Measurements from ENCODE around the gene SUPT3H. TPM values are rescaled to one million over a fixed set of nuclear protein-coding genes. Genes with fewer than 3 reads are reported as not detected.

SUPT3H gene
- polyA plus RNA-seq, 3 donors = 2.4 to 3.5 (median 2.5) TPM

DNA sequence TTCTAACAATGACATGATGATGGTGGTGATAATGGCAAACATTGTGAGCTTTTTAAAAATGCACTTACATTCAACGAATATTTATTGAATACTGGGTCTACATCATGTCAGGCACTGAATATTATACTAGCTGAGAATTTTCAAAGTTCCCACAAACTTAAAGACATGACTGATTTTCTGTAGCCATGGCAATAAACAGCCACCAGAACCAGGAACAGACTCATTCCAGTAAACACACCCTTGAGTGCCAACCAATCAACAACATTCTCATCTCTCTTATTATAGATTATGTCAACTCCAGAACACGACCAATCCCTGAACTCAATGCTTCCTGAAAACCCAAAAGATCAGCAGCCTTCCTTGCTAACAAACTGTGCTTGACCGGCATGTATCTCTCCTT lies 262.0 kb downstream of the SUPT3H start:
- Histone ChIP-seq H3K9ac (ENCODE audit: insufficient read depth, low read length, poor library complexity, severe bottlenecking) (no peak overlapping the region), H3K4me3 (replicated peaks in 1 of 3; ENCODE audit: low read depth in 2 of 3, low read length in 3 of 3) (no peak overlapping the region), H3K4me1 (ENCODE audit: control insufficient read depth in 1 of 2, insufficient read depth in 2 of 2, low read length in 2 of 2) (no peaks in the 10 kb centered on the region), H3K36me3 (replicated peaks in 1 of 2; ENCODE audit: control insufficient read depth in 1 of 2, insufficient read depth in 2 of 2, low read length in 2 of 2) (no peaks in the 10 kb centered on the region), H4K20me1 (ENCODE audit: insufficient read depth, low read length) (no peaks in the 10 kb centered on the region), H3K27ac (ENCODE audit: low read depth in 1 of 2, low read length in 2 of 2) (no peak overlapping the region), H3K9me3 (replicated peaks in 1 of 2; ENCODE audit: control insufficient read depth in 1 of 2, insufficient read depth in 1 of 2, low read length in 2 of 2) (no peaks in the 10 kb centered on the region), H3K4me2 (replicated peaks; ENCODE audit: extremely low read depth, low read length, poor library complexity, severe bottlenecking) (no peak overlapping the region), H2AFZ (ENCODE audit: insufficient read depth, low read depth, low read length, poor library complexity, severe bottlenecking) (no peak overlapping the region), H3K79me2 (ENCODE audit: insufficient read depth, low read length) (no peaks in the 10 kb centered on the region), H3K27me3 (ENCODE audit: control insufficient read depth in 2 of 2, insufficient read depth in 2 of 2, low read length in 2 of 2) (no peaks in the 10 kb centered on the region)
- Mint-ChIP-seq H3K27ac (no peak overlapping the region), H3K27me3 (ENCODE audit: low read depth in 3 of 3) (no peaks in the 10 kb centered on the region), H3K4me3 (no peak overlapping the region), H3K9me3 (no peaks in the 10 kb centered on the region), H3K4me1 (peaks cover 12% of the 10 kb centered on the region), H3K36me3 (no peaks in the 10 kb centered on the region)
- no peak for DNase-seq
- TF ChIP-seq, protein P1, sequence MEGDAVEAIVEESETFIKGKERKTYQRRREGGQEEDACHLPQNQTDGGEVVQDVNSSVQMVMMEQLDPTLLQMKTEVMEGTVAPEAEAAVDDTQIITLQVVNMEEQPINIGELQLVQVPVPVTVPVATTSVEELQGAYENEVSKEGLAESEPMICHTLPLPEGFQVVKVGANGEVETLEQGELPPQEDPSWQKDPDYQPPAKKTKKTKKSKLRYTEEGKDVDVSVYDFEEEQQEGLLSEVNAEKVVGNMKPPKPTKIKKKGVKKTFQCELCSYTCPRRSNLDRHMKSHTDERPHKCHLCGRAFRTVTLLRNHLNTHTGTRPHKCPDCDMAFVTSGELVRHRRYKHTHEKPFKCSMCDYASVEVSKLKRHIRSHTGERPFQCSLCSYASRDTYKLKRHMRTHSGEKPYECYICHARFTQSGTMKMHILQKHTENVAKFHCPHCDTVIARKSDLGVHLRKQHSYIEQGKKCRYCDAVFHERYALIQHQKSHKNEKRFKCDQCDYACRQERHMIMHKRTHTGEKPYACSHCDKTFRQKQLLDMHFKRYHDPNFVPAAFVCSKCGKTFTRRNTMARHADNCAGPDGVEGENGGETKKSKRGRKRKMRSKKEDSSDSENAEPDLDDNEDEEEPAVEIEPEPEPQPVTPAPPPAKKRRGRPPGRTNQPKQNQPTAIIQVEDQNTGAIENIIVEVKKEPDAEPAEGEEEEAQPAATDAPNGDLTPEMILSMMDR (IDR thresholded peaks at IDR 0.05) = no peak
- 40% methylated on average over 1 of the region's 3 CpGs for whole genome bisulfite sequencing (ENCODE audit: insufficient coverage)
- intact Hi-C loops (cut with micrococcal nuclease) = no loop called here

DNA sequence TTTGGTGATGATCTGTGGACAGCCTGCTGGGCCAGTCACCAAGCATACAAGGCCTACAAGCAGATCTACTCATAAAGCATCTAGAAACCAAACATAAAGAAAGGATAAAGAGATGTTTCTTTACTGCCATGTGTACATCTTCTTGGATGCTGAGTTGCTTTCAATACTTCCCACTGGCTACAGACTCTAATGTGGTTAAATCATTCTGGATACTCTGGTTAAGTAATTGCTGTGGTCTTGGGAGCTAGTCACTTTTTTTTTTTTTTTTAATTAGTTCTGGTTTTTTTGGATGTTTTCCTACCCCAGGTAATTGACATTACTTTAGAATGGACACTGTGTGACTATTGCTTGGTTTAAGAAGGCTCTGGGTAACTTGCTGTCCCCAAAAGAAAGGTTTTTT lies 265.0 kb downstream of the SUPT3H start:
- Histone ChIP-seq H3K4me2 (replicated peaks; ENCODE audit: extremely low read depth, low read length, poor library complexity, severe bottlenecking) (no peak overlapping the region), H3K9ac (ENCODE audit: insufficient read depth, low read length, poor library complexity, severe bottlenecking) (no peak overlapping the region), H2AFZ (ENCODE audit: insufficient read depth, low read depth, low read length, poor library complexity, severe bottlenecking) (no peak overlapping the region), H3K36me3 (replicated peaks in 1 of 2; ENCODE audit: control insufficient read depth in 1 of 2, insufficient read depth in 2 of 2, low read length in 2 of 2) (no peaks in the 10 kb centered on the region), H3K4me3 (replicated peaks in 1 of 3; ENCODE audit: low read depth in 2 of 3, low read length in 3 of 3) (no peak overlapping the region), H3K79me2 (ENCODE audit: insufficient read depth, low read length) (no peaks in the 10 kb centered on the region), H3K4me1 (ENCODE audit: control insufficient read depth in 1 of 2, insufficient read depth in 2 of 2, low read length in 2 of 2) (no peaks in the 10 kb centered on the region), H4K20me1 (ENCODE audit: insufficient read depth, low read length) (no peaks in the 10 kb centered on the region), H3K9me3 (replicated peaks in 1 of 2; ENCODE audit: control insufficient read depth in 1 of 2, insufficient read depth in 1 of 2, low read length in 2 of 2) (no peaks in the 10 kb centered on the region), H3K27ac (ENCODE audit: low read depth in 1 of 2, low read length in 2 of 2) (no peak overlapping the region), H3K27me3 (ENCODE audit: control insufficient read depth in 2 of 2, insufficient read depth in 2 of 2, low read length in 2 of 2) (no peaks in the 10 kb centered on the region)
- Mint-ChIP-seq H3K27ac (peak overlapping the region in 1 of 7 donors; percentile 3), H3K27me3 (ENCODE audit: low read depth in 3 of 3) (no peaks in the 10 kb centered on the region), H3K4me1 (peaks cover 12% of the 10 kb centered on the region), H3K9me3 (no peaks in the 10 kb centered on the region), H3K4me3 (no peak overlapping the region), H3K36me3 (no peaks in the 10 kb centered on the region)
- intact Hi-C loops (cut with micrococcal nuclease) = no loop called here
- TF ChIP-seq, protein P1 (IDR thresholded peaks at IDR 0.05) = no peak
- no peak for DNase-seq
